Transverse colon (tissue), 3 donors: Measurements from ENCODE around the gene FERMT3.

ENCODE experiments used
- EP300 ChIP-seq: sonication (generic); formaldehyde crosslinking; IDR thresholded peaks from one replicate; pipeline ENCODE4 v1.6.1; 2017; ENCODE audit warnings: antibody characterized with exemption, low read depth
- POLR2A ChIP-seq: fragments of 450-650 bp; IDR thresholded peaks from one replicate; pipeline ENCODE4 v1.6.1; 2016; ENCODE audit warnings: antibody characterized with exemption, mild to moderate bottlenecking, moderate library complexity
- TF ChIP-seq, protein P1 (sequence below), 5 experiments: fragments of 200-600 bp in 3 of 5; fragments of 450-650 bp in 2 of 5; sonication (generic) in 3 of 5; IDR thresholded peaks; 1 replicate in 2 of 5; 2 replicates in 3 of 5; pipeline ENCODE4 v1.5.1; 2016 to 2017; ENCODE audit warnings: antibody characterized with exemption in 5 of 5, inconsistent platforms in 3 of 5, mild to moderate bottlenecking in 2 of 5, moderate library complexity in 1 of 5

DNA sequence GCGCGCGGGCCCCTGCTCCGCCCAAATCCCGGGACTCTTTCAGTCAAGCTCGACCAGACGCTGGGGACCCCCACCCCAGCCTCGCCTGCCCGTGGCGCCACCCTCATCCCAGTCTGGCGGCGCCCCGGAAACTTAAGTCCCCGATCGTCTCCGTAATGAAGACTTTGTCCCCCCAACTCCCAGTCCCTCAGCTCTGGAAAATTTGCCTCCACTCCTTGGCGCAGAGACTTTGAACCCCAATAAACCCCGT is 45.2 kb downstream of the FERMT3 start:
- TF ChIP-seq, protein P1, sequence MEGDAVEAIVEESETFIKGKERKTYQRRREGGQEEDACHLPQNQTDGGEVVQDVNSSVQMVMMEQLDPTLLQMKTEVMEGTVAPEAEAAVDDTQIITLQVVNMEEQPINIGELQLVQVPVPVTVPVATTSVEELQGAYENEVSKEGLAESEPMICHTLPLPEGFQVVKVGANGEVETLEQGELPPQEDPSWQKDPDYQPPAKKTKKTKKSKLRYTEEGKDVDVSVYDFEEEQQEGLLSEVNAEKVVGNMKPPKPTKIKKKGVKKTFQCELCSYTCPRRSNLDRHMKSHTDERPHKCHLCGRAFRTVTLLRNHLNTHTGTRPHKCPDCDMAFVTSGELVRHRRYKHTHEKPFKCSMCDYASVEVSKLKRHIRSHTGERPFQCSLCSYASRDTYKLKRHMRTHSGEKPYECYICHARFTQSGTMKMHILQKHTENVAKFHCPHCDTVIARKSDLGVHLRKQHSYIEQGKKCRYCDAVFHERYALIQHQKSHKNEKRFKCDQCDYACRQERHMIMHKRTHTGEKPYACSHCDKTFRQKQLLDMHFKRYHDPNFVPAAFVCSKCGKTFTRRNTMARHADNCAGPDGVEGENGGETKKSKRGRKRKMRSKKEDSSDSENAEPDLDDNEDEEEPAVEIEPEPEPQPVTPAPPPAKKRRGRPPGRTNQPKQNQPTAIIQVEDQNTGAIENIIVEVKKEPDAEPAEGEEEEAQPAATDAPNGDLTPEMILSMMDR (IDR thresholded peaks at IDR 0.05), result no peak
- no peak for TF ChIP-seq POLR2A
- no peak for TF ChIP-seq EP300
